GM18526 (cell line): ENCODE results near the gene SPDYE3.

Experiments
- POLR2A ChIP-seq: IDR thresholded peaks from 3 replicates; pipeline ENCODE4 v1.6.1; 2011; ENCODE audit not compliant: insufficient read length; ENCODE audit errors: extremely low read depth

SPDYE3 gene

GRCh38 chr7:100356416-100357068, 49.0 kb downstream of the SPDYE3 start:
- no peak for TF ChIP-seq POLR2A

- no peak for TF ChIP-seq POLR2A
Observed at GRCh38 chr7:100357131-100357561, 49.6 kb downstream of the SPDYE3 start.

- no peak for TF ChIP-seq POLR2A
Observed at GRCh38 chr7:100358027-100358856, 50.7 kb downstream of the SPDYE3 start, which contains the start of gene PILRB. TSS of gene PILRB (plus strand) at chr7:100358117. CDS start at chr7:100358303, 186 bp downstream.

GRCh38 chr7:100358857-100359212, 51.3 kb downstream of the SPDYE3 start:
- no peak for TF ChIP-seq POLR2A

GRCh38 chr7:100360135-100360854, 52.8 kb downstream of the SPDYE3 start:
- TF ChIP-seq POLR2A, result no peak

- no peak for TF ChIP-seq POLR2A
Observed at GRCh38 chr7:100363098-100363497, 55.6 kb downstream of the SPDYE3 start.

GRCh38 chr7:100364480-100364879, 57.0 kb downstream of the SPDYE3 start:
- no peak for TF ChIP-seq POLR2A

- TF ChIP-seq POLR2A, result no peak
Observed at GRCh38 chr7:100366411-100367250, 59.1 kb downstream of the SPDYE3 start.

GRCh38 chr7:100367251-100367620, 59.7 kb downstream of the SPDYE3 start:
- no peak for TF ChIP-seq POLR2A

GRCh38 chr7:100367676-100368613, 60.4 kb downstream of the SPDYE3 start:
- TF ChIP-seq POLR2A, result no peak

- peak; percentile 40 for TF ChIP-seq POLR2A
Observed at GRCh38 chr7:100369105-100369504, 61.6 kb downstream of the SPDYE3 start.

- no peak for TF ChIP-seq POLR2A
Observed at GRCh38 chr7:100370303-100370702, 62.8 kb downstream of the SPDYE3 start.

- no peak for TF ChIP-seq POLR2A
Observed at GRCh38 chr7:100370746-100371145, 63.2 kb downstream of the SPDYE3 start.
